Measurements from ENCODE around the gene CDH13.

CDH13 gene

DNA sequence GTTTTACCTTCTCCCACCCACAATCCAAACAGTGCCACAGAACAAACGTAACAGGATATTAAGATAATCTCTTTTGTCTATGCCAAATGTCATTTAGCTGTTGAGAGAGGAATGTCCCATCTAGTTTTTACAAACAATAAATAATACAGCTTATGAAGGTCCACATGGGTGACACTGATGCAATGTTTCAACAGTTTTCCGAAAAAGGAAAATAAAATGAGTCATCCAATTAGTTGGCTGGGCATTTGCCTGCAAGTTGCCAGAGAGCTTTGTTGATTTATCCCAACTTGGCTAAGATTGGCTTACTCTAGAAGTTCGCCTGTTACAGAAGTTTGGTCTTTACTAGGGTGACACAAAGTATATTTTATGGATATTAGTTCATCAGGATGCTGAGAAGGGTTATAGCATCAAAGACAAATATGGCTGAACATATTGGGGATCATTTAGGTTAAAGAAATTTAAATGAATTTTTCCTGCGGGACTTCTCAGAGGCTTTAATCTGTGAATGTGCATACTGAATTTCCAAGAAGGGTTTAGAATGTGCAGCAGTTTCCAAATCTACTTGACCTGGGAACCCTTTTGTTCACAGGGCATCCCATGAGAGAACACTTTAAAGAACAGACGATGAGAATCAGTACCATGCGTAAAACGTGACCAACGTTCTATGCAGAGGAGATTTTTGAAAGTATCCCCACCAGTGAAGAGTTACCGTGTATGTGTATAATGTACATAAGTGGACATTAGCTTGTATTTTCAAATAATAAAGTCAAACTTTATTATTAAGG, 73.1 kb downstream of the CDH13 start:
- no peak for DNase-seq

- DNase-seq, result no peak
Observed at GRCh38 chr16:82700541-82701235, 73.9 kb downstream of the CDH13 start.

DNA sequence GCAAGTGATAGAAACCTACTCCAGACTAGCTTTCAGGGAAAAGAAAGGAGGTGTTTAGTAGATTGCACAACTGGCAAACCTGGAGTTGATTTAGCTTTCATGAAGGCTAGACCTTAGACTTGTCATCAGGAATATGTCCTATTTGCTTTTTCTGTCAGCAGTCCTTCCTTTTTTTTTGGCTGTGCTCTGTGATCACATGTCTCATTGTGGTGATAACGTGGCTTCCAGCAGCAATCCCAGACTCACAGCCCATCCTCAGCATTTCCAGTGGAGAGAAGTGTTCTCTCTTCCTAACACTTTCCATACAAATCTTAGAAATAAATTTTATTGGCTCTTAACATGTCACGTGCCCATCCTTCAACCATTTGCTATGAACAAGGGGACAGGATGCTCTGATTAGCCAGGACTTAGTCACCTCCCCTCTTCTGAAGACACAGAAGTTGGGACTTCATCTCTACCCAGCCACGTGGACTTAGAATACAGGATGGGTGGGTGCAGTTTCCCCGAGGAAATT, 74.7 kb downstream of the CDH13 start:
- no peak for DNase-seq

GRCh38 chr16:82703161-82703560, 76.4 kb downstream of the CDH13 start:
- DNase-seq, result no peak

DNA sequence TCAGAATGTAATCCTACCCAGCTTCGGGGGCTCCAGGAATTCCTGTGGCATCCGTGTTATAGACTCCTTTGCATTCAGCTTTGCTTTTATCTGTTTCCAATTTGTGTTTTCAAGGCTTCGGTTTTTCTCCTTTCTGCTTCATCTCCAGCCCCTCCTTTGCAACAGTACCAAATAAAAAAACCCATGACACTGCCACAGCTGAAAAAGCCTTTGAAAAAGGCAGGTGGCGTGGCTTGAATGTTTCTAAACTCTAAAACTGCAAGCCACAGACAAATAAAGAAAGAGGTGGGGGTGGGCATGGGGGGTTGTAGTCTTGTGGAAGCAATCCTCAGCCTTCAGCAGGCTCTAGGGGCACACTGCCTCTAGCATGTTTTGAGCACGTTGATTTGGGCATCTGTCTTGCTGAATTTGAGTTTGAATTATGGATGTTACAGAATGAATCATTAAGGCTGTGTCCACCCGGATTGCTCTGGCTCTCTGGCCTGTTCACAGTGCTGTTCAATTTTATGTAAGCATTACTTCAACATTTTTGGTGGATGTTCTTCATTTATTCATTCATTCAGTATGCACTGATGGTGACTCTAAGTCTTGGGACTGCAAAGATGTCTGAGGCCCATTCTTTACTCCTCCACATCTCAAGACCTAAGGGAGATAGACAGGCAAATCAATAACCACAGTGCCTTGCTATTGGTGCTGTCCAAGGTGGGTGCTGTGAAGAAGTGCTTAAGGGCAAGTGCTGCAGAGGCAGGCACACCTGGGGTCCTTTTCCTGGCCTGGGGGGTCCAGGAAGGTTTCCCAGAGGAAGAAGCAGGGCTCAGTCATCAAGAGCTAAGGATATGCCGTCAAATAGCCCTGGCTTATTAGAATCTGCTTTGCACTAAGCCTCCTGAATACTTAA, 77.4 kb downstream of the CDH13 start:
- DNase-seq, result no peak

GRCh38 chr16:82709987-82710386, 83.2 kb downstream of the CDH13 start:
- DNase-seq, result no peak

DNA sequence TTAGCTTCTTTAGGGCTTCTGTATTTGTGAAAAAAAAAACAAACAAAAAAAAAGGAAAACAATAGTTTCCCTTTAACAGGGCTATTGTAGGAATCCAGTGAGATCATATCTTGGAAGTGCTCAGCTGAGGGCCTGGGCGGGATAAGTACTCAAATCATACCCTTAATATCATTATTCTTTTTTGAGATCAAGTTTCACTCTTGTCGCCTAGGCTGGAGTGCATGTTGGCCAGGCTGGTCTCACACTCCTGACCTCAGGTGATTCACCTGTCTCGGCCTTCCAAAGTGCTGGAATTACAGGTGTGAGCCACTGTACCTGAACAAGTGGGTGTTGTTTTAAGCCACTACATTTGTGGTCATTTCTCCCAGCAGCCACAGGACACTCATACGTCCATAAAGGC, 87.0 kb downstream of the CDH13 start:
- DNase-seq, result no peak

DNA sequence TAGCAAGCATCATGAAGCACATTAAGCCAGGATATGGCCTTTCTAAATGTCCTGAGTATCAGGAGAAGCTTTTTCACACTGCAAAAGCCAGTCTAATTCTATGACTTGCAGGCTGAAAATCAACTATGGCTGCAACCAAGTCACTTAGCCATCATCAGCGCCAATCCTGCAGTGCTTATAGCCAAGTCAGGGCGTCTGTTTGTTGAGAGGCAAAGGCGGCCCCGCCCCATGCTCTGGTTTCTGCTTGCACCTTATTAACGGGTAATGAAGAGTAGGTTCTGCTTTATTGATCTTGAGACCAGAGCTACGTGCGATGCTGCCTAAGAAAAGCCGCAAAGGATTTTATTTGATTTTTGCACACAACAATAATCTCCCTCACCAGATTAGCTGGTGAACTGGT, 88.4 kb downstream of the CDH13 start:
- DNase-seq, result no peak

DNA sequence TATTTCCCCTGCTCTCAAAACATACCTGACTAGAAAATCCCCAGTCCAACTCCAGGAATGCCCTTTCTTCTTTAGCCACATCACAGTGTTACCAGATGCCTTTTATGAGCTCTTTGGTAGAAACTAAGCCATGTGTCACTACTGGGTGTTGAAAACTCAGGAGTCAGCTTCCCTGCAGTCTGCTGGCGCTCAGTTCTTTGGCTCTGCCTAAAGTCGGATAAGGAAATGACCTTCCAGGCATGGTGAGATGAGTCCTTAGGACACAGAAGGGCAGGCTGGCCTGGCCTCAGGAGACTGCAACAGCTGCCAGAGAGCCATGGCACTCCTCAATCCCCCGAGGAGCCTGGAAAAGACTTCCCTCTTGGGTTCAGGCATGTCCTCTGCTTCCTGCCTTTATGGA, 89.1 kb downstream of the CDH13 start:
- no peak for DNase-seq

DNA sequence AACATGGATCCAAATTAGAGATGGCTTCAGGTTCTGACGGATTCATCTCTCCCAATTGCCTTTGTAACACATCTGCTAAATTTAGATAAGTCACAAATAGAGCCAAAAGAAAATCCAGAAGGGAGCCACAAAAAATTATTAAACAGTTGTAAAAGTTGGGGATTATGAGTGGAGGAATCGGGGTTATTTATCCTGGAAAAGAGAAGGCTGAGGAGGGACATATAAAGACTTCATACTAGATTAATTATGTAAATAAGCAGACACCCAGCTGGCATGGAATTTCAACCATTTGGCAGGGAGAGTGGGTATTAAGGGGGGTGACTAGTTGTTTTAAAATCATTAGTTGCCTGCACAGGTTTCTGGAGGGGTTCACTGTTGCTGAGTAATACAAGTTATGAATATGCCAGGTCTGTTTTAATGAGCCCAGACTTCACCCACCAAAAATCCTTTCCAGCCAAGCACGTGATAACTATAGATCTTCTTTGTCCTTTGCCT, 89.6 kb downstream of the CDH13 start:
- DNase-seq, result no peak

DNA sequence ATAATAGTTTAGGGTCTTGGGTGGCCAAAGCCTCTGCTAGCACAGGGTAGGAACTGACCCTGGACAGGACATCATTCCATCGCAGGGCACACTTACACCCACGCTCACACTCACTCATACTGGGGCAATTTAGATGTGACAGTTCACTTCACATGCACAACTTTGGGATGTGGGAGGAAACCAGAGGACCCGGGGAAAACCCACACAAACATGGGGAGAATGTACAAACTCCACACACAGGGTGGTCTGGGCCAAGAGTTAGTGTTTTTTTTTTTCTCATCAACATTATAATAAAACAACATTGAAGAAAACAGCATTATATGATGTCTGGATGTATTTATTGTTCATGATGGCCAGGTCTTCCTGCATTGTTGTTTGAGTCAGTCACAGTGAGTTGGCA, 93.6 kb downstream of the CDH13 start:
- DNase-seq, result no peak

DNA sequence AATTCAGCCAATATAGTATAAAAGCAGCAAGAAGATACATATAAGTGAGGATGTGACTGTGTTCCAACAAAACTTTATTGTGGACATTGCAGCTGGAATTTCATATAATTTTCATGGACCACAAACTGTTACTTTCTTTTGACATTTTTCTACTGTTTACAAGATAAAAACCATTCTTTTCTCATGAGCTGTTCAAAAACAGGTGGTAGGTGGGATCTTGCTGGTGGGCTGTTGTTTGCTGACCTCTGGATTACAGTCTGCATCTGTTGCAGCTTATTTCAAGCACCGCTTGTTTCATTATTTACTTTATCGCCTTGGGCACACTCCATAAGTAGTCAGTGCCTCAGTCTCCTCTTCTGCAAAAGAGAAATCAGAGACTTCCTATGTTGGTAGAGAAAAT, 99.5 kb downstream of the CDH13 start:
- no peak for DNase-seq

- no peak for DNase-seq
Observed at GRCh38 chr16:82728901-82729300, 102.1 kb downstream of the CDH13 start.

- DNase-seq, result no peak
Observed at GRCh38 chr16:82730901-82731300, 104.1 kb downstream of the CDH13 start.

DNA sequence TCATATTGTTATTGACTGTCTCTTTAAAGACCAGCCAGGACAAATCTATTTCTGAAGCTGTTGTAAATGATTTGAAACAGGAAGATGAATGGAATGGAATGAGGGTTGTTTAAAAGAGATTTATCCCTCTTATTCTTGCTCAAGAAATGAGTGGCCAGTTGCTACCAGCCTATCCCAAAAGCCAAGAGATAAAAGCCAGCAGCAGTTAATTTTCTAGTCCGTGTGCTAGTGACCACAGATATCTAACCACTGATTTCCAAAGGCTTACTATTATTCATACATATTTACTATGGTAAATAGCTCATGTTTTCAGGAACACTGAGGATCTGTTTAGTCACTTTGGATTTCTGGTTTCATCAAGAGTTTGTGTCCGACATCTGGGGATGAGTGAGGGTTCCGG, 105.7 kb downstream of the CDH13 start:
- no peak for DNase-seq

- no peak for DNase-seq
Observed at GRCh38 chr16:82735186-82735585, 108.4 kb downstream of the CDH13 start.

- no peak for DNase-seq
Observed at GRCh38 chr16:82735673-82736091, 108.9 kb downstream of the CDH13 start.

- DNase-seq, result no peak
Observed at GRCh38 chr16:82736224-82736623, 109.5 kb downstream of the CDH13 start.

DNA sequence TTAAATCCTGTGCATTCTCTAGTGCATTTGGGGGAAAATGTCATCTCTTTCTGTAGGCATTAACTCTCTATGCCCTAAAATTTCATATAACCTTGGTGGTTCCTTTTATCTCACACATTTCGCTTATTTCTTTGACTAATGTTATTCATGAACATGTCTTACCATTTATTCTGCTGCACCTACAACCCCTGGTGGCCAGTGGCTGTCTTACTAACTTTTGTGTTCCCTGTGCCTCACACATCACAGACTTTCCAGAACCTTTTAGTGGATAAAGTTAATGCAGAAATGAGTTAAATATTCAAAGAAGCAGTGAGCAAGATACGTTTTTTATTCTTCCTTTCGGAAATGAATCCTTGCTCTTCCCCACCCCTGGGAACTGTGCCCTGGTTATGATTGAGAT, 111.9 kb downstream of the CDH13 start:
- DNase-seq, result no peak

DNA sequence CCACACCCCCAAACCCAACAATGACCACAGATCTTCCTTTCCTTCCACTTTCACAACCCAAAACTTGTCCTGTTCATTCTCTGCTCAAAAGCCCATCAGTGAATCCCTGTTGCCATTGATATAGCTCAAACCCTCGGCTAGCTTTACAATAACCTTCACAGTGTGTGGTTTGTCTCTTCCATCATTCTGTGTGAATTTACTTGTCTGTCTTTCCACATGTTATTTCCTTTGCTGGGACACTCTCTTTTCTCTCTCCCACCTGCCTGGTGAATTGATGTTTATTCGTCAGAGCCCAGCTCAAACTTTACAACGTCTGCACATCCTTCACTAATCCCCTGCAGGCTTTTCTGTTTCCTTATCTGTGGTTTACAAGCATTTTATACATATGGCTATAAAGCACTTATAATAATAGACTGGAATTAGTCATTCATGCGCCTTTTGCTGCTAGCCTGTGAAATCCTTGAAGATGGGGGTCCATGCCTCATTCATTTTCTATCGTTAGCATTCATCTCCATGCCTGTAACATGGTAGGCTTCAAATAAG, 114.4 kb downstream of the CDH13 start:
- no peak for DNase-seq

- no peak for DNase-seq
Observed at GRCh38 chr16:82744958-82745357, 118.2 kb downstream of the CDH13 start.

GRCh38 chr16:82748026-82748425, 121.3 kb downstream of the CDH13 start:
- no peak for DNase-seq

DNA sequence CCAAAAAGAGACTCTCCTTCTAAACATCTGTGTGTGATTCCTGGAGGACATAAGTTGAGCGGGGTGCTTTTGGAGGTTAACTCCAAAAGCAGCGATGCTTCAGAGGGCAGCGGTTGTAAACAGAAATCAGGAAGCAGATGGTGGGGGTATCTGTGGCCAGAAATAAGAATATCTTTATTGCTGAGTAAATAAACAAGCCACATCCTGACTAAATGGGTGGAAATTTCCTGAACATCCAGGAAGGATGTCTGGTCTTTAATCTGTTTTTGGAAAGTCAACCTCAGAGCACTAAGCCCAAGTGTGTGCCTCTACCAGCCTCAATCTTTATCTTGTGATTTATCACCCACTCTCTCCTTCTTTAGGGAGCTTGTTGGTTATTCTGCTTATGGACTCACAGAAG, 123.3 kb downstream of the CDH13 start:
- no peak for DNase-seq
